Stimulated activated CD4-positive, alpha-beta T cell treated with anti-CD3 and anti-CD28 coated beads, Interleukin-15, amount 100 ng/mL, for 24 hours (primary cell): ENCODE data around the gene ARHGEF12.

Experiments used
- DNase-seq: peaks from one replicate; pipeline ENCODE4 v3.0.0-alpha.2; 2020

The ARHGEF12 gene

DNA sequence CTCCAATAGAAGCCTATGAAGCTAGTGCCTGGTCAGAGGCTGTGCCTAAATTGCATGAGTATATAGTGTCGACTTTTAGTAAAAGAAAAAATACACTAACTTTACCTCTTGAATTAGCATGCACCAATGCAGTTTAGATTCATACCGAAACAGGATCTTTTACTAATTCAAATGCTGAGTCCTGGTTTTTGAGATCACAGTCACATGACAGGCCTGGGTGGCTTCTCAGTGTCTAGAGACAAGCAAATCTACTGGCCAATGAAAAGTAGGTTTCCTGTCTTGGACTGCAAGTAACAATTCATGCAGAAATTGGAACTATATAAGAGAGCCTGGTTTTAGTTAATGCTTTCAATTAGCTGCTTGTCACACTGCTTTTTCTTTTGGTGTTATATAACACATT, 7.2 kb downstream of the ARHGEF12 start:
- DNase-seq = no peak

DNA sequence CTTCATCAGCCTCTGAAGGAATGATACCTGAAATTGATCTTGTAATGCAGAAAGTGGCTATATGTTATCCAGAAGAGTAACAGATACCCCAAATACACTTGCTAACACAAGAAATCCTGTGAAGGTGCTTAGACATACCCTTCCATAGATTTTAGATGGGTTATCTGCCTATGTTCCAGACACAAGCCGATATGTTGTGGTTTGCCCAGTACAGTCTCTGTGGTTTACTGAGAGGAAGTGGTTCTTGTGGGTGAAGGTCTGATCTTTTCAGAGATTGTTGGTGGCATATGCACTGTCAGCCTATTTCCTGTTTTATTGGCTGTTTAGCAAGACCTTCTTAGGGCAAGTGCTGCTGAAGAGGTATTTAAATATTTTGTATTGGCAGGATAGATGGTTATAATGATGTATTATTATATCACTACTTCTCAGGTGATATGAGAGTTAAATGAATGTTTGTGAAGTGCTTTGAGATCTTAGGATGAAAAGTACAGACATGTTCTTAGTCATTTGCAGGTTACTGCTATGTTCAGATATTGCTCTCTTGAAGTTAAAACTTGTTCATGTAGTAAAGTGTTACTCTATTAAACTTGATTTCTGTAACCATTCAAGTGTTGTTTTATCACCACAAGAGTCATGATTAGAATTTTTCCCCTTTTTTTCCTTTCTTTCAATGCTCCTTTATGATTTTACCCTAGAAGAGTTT, 8.2 kb downstream of the ARHGEF12 start:
- peak; percentile 47 for DNase-seq

DNA sequence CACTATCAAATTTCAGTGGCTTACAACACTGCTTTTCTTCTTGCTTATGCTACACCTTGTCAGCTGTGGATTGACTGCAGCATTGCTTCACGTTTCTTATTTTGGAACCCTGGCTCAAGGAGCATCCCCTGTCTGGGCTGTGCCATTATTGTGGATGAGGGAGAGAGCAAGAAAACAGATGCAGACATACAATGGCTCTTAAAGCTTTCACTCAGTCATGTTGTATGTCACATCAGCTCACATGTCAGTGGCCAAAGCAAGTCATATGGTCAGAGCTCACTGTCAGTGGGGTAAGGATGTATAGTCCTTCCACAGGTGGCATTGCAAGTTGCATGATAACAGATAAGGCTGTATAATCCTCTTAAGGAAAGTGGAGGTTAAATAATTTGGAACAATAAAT, 10.0 kb downstream of the ARHGEF12 start:
- DNase-seq = no peak

DNA sequence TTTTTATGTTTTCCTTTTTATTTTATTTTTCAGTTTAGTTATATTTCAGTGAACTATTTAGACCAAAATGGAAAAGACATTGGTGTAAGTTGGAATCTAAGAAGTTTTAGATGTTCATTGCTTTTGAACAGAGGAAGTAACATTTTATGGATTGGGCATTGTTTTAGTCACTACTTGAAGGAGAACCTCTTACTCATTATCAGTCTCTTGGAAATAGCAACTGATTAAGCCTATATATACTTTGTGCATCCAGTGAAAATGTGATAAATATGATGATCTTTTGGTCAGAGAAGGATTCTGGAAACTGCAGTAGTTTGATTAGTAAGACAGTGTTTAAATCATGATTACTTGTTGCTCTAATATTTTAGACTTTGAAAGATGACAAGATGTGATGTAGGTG, 14.4 kb downstream of the ARHGEF12 start:
- DNase-seq = no peak

DNA sequence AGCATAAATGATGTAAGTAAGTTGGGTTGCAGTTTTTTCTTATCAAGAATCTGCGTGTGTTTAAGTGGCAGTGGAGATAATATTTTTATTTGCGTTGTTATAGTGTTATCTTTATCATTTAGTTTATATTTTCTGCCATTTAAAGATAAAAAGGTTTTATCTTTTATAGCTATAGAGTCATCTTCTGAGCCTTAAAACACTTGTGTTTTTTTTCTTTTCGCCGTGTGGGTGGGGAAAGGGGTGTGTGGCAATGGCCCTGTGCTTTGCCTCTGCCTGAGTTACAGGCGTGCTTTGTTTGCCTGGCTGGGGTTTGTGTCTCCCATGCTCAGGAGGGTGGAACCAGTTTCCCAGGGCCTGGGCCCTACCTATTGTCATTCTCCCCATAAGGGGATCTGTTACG, 16.2 kb downstream of the ARHGEF12 start:
- no peak for DNase-seq

DNA sequence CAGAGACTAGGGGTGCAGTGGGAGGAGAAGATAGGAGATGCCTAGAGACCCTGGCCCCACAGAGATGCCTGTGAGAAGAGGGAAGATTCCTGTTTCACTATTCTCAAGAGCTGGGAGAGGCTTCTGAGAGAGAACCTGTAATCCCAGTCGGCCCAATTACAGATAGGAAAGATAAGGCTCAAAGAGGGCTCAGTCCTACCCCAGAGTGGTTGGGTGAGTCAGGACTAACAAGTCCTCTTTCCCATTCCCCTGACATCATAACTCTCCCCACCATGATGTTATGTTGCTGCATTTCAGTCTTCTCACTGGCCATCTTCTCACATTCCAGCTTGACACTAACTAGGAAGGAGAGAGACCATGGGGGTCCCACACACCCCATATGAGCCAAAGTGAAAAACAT, 17.9 kb downstream of the ARHGEF12 start:
- DNase-seq = no peak

DNA sequence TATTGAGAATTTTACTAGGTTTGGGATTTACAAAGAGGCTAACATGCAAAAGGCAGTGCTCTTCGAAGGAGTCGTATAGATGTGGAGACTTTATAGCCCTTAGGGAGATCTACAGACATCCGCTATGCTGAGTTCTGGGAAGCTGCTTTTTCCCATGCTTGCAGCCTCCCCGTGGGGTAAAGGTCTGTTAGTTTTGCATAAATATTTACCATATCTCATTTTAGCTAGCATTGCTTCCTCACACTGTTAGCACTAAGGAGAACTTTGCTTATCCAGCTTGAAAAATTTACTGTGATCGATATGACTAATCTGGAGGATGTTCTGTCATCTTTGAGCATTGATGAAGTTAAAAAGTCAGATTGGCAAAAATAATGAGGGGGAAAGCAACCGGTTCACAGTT, 18.6 kb downstream of the ARHGEF12 start:
- DNase-seq = no peak

DNA sequence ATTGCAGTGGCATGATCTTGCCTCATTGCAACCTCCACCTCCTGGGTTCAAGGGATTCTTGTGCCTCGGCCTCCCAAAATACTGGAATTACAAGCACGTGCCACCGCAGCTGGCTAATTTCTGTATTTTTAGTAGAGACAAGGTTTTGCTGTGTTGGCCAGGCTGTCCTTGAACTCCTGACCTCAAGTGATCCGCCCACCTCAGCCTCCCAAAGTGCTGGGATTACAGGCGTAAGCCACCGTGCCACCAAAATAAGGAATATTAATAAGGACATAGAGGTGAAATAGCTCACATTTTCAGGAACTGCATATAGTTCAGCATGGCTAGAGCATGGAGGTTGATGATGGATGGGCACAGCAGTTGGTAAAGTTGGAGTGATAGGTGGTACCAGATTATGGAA, 21.4 kb downstream of the ARHGEF12 start:
- DNase-seq = no peak

DNA sequence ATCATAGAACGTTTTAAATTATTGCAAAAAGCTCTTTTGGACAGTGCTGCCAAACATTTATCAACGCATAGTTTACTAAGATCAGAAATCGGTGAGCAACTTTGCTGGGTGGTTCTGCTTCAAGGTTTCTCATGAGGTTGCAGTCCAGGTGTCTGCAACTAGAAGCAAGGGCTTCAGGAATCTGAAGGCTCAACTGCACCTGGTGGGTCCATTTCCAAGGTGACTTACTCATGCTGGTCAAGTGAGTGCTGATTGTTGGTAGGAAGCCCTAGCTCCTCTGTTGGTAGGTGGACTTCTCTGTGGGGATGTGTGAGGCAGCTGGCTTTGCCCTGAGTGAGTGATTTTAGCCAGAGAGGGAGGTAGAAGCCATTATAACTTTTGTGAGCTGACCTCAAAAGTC, 22.5 kb downstream of the ARHGEF12 start:
- DNase-seq = no peak

DNA sequence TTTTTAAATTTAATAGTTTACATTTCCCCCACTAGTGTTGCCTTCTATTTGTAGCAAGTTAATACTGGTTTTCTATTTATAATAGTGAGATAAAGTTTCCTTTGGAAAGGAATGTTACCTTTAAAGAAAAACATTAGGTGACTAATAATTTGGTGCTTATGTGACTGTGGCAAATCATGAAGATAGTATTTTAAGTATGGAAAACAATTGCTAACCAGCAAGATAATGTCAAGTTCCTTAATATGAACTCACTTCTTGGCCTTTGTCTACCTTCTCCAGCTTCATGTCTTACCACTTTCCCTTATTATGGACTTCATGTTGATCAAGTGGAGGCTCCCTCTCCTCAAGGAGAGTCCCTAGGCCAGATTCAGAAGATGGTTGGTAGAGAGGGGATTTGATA, 27.2 kb downstream of the ARHGEF12 start:
- DNase-seq = no peak

DNA sequence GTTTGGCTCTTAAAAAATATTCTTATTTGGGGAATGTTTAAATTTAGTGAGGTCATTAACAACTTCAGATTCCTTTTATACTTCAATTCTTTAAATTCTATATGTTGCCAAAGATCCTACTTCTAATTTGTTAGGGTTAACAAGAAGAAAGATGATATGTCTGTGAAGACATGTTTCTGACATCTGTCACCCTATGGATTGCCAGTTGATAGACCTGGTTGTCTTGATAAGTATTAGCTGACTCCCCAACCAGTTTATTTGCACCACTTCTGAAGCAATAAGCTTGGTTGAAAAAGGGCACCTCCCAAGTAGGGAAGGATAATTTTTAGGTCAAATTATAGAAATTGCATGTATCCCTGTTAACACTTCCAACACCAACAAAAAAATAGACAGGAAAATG, 29.3 kb downstream of the ARHGEF12 start:
- DNase-seq = no peak

DNA sequence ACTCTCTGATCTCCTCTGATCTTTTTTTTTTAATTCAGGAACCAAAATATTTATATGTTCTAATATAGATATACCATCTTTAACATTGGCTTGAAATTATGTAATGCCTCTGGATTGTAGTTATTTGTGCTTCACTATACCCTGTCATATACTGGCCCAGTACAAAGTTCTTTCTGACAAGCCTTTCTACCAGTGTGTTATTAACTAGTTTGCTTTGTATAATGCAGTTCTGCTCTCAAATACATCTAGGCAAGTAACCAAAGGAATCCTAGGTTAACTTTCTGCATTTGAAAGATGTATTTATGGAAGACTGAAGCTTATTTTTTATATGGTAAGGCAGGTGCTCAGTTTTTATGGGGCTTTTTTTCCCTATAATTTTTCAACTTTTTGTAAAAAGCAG, 36.1 kb downstream of the ARHGEF12 start:
- no peak for DNase-seq

DNA sequence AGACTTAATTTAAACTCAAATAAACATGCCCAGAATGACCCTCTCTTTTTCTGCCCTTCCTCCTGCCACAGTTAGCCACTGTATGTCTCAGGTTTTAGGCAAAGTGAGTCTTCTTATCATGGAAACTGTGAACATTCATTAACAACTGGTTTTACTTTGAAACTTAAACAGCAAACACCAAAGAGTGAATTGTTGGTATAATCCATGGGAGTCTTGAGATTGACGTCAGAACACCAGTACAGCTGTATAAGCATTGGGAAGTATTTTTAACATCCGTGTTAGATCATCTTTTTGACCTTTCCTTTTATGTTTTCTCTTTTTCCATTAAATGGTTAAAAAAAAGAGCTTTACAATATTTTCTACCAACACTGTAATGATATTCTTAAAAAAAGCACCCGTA, 38.9 kb downstream of the ARHGEF12 start:
- no peak for DNase-seq

DNA sequence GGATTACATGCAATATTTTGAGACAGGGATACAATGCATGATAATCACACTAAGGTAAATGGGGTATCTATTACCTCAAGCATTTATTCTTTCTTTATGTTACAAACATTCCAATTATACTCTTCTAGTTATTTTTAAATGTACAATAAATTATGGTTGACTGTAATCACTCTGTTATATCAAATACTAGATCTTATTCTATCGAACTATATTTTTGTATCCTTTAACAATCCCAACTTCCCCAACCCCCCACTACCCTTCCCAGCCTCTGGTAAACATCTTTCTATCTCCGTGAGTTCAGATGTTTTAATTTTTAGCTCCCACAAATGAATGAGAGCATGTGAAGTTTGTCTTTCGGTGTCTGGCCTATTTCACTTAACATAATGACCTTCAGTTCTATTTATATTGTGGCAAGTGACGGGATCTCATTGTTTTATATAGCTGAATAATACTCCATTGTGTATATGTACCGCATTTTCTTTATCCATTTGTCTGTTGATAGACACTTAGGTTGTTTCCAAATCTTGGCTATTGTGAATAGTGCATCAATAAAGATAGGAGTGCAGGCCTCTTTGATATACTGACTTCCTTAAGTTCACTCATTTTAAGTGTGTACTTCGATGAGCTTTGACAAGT, 40.5 kb downstream of the ARHGEF12 start:
- DNase-seq = no peak

DNA sequence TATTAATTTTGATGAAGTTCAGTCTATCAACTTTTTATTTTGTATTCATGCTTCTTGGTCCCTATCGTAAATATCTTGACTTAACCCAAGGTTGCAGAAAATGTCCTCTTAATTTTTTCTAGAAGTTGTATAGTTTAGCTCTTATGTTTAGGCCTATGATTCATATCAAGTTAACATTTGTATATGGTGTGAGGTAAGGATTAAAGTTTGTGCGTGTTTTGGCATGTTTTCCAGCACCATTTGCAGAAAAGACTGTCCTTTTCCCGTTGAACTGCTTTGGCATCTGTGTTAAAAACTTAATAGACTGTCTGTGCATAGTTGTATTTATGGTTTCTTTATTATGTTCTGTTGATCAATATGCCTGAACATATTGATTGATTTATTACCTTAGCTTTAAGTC, 42.3 kb downstream of the ARHGEF12 start:
- no peak for DNase-seq

DNA sequence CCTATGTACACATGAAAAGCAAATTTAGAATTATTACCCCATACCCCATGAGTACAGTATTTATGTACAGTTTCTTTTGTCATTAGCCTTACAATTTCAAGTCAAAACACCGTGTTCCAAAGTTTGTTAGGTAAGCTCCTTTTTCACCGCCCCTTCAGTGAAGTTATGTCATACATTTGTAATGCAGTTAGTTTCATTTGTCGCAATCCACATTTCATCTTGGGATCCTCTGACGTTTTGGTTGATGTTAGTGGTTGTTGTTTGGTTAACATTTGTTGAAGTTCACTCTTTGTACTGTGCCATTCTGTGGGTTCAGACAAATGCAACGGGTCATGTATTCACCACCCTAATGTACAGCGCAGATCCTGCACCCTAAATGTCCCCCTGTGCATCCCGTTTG, 45.2 kb downstream of the ARHGEF12 start:
- no peak for DNase-seq

DNA sequence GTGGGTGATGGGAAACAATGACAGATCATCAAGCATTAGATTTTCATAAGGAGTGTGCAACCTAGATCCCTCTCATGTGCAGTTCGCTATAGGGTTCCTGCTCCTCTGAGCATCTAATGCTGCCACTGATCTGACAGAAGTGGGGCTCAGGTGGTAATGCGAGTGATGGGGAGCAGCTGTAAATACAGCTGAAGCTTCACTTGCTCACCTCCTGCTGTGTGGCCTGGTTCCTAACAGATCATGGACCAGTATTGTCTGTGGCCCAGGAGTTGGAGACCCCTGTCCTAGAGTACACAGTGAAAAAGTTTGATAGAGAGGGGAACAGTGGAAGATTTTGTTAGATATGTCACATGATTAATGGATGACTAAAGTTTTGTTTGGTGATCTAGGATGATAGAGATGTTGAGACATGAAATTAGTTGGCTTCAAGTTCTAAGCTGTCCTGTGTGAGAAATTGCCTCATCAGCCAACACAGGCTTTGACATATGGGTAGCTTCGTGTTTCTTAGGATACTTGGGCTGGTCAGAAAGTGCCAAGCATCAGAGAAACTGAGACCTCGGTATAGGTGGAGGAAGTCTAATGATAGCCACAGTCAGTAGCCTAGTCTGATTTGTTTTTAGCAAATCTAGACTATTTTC, 47.4 kb downstream of the ARHGEF12 start:
- no peak for DNase-seq

DNA sequence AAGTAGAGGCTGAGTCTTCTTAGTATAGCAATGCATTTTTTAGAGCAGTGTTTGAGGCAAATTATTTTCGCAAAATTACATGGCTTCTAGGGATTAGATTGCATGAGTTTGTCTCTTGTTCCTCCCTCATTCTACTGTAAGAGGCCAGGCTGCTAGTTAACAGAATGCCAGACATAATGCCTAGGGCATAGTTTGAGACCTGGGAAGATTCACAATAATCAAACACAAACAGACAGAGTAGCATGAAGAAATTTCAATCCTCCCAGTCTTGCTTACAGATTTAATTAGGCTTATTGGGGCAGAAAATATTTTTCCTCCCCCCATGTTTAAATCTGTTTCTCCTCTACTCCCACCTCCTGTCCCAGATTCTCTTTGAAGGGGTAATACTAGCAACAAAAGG, 48.3 kb downstream of the ARHGEF12 start:
- DNase-seq = no peak

DNA sequence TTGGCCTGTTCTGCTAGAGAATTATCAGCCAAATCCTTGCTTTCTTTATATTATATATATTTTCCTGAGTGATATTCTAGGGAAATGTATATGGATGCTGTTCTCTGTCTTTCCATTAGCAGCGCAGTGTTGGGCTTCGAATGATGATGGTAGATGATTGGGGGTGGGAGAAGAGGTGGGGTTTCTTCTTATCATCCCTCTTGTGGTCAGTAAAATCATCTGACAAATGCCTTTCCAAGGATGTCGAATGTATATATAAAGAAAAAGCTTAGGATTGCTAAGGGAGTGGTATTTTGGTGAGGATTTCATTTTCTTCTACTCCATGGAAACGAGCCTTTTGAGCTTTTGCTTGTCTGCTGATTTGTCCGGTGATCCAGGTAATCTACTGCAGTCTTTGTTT, 48.9 kb downstream of the ARHGEF12 start:
- DNase-seq = no peak

DNA sequence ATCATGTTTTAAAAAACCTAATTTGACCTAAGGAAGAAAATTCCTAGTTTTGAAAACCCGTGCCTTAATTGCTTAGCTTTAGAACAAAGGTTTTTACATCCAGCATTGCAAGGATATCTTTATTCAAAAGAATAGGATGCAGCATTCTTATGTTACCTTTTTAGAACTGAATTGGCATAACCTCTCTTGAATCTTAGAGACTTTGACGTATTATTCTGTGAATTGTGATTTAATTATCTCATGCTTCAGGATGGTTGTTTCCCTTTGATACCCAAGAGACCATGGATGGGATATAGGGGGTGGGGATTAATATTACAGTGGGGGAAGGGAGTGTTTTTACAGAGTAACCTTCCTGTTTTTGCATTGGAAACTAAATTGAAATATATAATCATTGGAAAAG, 49.4 kb downstream of the ARHGEF12 start:
- DNase-seq = no peak

DNA sequence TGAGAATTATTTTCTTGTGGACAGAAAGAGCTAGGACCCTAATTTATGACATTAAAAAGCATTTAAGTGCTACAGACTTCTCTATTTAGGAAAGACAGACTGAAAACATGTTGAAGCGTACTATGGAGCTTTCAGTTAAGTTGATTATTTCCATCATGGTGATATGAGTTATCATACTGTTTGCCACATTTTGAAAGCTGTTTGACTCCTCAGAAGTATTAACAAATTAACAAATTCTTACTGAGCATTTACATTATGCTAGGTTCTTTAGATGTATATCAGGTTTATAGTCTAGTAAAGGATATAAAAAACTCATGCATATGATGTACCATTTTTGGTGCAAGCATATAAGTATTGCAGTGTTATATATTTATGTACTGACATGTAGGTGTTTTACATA, 50.1 kb downstream of the ARHGEF12 start:
- DNase-seq = no peak

DNA sequence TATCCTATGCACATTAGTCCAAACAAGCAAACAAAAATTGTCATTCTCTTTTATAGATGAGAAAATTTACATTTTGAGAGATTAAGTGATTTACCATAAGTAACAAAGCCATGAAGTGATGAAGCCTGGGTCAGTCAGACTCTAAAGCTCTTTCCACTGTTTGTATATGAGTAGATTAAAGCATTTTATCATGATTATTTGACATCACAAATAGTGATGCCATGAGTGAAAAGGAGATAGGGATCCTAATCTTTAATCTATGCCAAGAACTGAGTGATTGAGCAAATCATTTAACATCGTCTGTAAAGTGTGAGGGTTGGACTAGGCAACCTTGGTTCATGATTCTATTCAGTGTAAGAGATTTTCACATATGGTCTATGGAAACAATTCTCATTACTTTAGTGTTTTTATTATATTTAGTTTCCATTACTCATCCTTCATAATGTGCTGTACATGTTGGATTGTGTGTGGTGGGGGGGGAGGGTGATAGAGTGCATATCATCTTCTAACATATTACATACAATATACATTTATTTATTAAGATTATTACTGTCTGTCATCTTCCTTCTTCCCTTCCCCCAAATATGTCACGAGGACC, 50.7 kb downstream of the ARHGEF12 start:
- no peak for DNase-seq

DNA sequence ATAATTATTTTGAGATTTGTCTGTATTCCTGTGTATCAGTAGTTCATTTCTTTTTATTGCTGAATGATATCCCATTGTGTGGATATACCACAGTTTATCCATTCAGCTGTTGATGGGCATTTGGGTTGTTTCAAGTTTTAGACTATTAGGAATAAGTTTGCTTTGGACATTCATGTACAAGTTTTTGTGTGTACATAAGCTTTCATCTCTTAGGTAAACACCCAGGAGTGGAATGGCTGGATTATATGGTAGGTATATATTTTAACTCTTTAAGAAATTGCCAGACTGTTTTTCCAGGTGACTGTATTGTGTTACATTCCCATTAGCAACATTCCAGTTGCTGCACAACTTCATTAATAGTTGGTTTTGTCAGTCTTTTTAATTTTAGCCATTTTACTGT, 52.0 kb downstream of the ARHGEF12 start:
- DNase-seq = no peak
